A673 (cell line): ENCODE measurements around the gene SSX4B. TPM values are rescaled to one million over a fixed set of nuclear protein-coding genes. Genes with fewer than 3 reads are reported as not detected.
"Not testable (repeated sequence)": the region's sequence is repeated elsewhere in the genome, so short reads cannot be mapped to it uniquely, and the experiment has no call there.

Source experiments
- BruUV-seq: library from RNA; stranded (reverse); fragments of 400-500 nt; replicated peaks from 2 replicates; lab custom pipeline; 2021; lab: Mats Ljungman, UMichigan
- CTCF ChIA-PET: fragments of 300-600 bp; sonication (Branson Sonifier 250); formaldehyde crosslinking; loops from one replicate; lab custom pipeline; 2022; ENCODE audit warnings: antibody characterized with exemption; lab: Charles Lee
- POLR2A ChIA-PET: fragments of 300-600 bp; sonication (Branson Sonifier 250); formaldehyde crosslinking; loops from one replicate; lab custom pipeline; 2022; ENCODE audit warnings: antibody characterized with exemption; ENCODE audit not compliant: low non-redundant PET; lab: Charles Lee
- DNase-seq: peaks from one replicate; pipeline ENCODE4 v3.0.0-alpha.2; 2015; ENCODE audit warnings: low spot score
- H3K27ac ChIP-seq: fragments of 200-600 bp; sonication (generic); 2 replicates; pipeline ENCODE4 v1.5.1; 2016; ENCODE audit warnings: mixed run types, low read depth, mild to moderate bottlenecking, mixed read lengths, antibody characterized with exemption, low read length; ENCODE audit not compliant: poor library complexity, severe bottlenecking
- H3K27me3 ChIP-seq: fragments of 200-600 bp; sonication (generic); replicated peaks from 2 replicates; pipeline ENCODE4 v1.6.1; 2017; ENCODE audit warnings: mixed run types, low read depth, mild to moderate bottlenecking, mixed read lengths, antibody characterized with exemption, low read length; ENCODE audit not compliant: insufficient read depth, poor library complexity
- H3K36me3 ChIP-seq: fragments of 200-600 bp; sonication (generic); 2 replicates; pipeline ENCODE4 v1.6.1; 2016; ENCODE audit warnings: mixed run types, mild to moderate bottlenecking, mixed read lengths, antibody characterized with exemption, low read length; ENCODE audit not compliant: insufficient read depth, poor library complexity, severe bottlenecking
- H3K4me1 ChIP-seq: fragments of 200-600 bp; sonication (generic); 2 replicates; pipeline ENCODE4 v1.6.1; 2017; ENCODE audit warnings: mixed run types, mild to moderate bottlenecking, mixed read lengths, antibody characterized with exemption, low read length; ENCODE audit not compliant: insufficient read depth, poor library complexity, severe bottlenecking
- H3K4me3 ChIP-seq: fragments of 200-600 bp; sonication (generic); 2 replicates; pipeline ENCODE4 v1.5.1; 2016; ENCODE audit warnings: low read depth, mixed run types, mild to moderate bottlenecking, mixed read lengths, low read length; ENCODE audit not compliant: poor library complexity, severe bottlenecking
- H3K9me3 ChIP-seq: fragments of 200-600 bp; sonication (generic); 2 replicates; pipeline ENCODE4 v1.6.1; 2016; ENCODE audit warnings: mixed run types, low read depth, mild to moderate bottlenecking, mixed read lengths, antibody characterized with exemption, low read length; ENCODE audit not compliant: poor library complexity, severe bottlenecking
- EZH2 ChIP-seq: fragments of 200-600 bp; sonication (generic); IDR thresholded peaks from 2 replicates; pipeline ENCODE4 v1.6.1; 2017; ENCODE audit warnings: borderline replicate concordance, low read depth, mild to moderate bottlenecking, mixed read lengths, antibody characterized with exemption, low read length; ENCODE audit not compliant: poor library complexity, severe bottlenecking
- intact Hi-C: fragments of 100-400 bp; cut with micrococcal nuclease; formaldehyde crosslinking; loops from one replicate; pipeline ENCODE4 v1.10.0; 2022; ENCODE audit not compliant: unreplicated experiment
- total RNA-seq: library from RNA; stranded (reverse); gene quantifications from 2 replicates; pipeline ENCODE4 v1.2.3, GENCODE V29; 2021
- TF ChIP-seq, protein P1 (sequence below): fragments of 300-800, 200-600 bp; sonication (generic); conservative IDR thresholded peaks from 2 replicates; pipeline ENCODE4 v1.5.1; 2017; ENCODE audit warnings: low read depth, mild to moderate bottlenecking, antibody characterized with exemption, low read length, moderate library complexity, mixed read lengths

The SSX4B gene
- total RNA-seq, 1 experiment from 2014 or later: not detected

DNA sequence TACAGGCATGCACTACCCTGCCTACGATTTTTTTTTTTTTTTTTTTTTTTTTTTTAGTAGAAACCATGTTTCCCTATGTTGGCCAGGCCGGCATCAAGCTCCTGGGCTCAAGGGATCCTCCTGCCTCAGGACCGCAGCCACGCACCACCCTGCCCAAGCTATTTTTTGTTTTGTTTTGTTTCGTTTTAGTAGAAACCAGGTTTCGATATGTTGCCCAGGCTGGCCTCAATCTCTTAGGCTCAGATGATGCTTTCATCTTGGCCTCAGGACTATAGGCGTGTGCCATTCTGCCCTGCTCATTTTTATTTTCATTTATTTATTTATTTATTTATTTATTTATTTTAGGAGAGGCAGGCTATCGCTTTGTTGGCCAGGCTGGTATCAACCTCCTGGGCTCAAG lies 54.1 kb downstream of the SSX4B start:
- H3K9me3 ChIP-seq: no peaks in the 10 kb centered on the region
- intact Hi-C loops: no loop called here
- POLR2A ChIA-PET: no interaction called here
- H3K36me3 ChIP-seq: no peaks in the 10 kb centered on the region
- BruUV-seq: no TSS peak
- TF ChIP-seq EZH2: no peak
- TF ChIP-seq, protein P1, sequence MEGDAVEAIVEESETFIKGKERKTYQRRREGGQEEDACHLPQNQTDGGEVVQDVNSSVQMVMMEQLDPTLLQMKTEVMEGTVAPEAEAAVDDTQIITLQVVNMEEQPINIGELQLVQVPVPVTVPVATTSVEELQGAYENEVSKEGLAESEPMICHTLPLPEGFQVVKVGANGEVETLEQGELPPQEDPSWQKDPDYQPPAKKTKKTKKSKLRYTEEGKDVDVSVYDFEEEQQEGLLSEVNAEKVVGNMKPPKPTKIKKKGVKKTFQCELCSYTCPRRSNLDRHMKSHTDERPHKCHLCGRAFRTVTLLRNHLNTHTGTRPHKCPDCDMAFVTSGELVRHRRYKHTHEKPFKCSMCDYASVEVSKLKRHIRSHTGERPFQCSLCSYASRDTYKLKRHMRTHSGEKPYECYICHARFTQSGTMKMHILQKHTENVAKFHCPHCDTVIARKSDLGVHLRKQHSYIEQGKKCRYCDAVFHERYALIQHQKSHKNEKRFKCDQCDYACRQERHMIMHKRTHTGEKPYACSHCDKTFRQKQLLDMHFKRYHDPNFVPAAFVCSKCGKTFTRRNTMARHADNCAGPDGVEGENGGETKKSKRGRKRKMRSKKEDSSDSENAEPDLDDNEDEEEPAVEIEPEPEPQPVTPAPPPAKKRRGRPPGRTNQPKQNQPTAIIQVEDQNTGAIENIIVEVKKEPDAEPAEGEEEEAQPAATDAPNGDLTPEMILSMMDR: no peak
- no peak overlapping the region for H3K4me3 ChIP-seq
- H3K4me1 ChIP-seq: no peaks in the 10 kb centered on the region
- CTCF ChIA-PET: no interaction called here
- no peaks in the 10 kb centered on the region for H3K27me3 ChIP-seq
- no peak for DNase-seq
- H3K27ac ChIP-seq: no peak overlapping the region

DNA sequence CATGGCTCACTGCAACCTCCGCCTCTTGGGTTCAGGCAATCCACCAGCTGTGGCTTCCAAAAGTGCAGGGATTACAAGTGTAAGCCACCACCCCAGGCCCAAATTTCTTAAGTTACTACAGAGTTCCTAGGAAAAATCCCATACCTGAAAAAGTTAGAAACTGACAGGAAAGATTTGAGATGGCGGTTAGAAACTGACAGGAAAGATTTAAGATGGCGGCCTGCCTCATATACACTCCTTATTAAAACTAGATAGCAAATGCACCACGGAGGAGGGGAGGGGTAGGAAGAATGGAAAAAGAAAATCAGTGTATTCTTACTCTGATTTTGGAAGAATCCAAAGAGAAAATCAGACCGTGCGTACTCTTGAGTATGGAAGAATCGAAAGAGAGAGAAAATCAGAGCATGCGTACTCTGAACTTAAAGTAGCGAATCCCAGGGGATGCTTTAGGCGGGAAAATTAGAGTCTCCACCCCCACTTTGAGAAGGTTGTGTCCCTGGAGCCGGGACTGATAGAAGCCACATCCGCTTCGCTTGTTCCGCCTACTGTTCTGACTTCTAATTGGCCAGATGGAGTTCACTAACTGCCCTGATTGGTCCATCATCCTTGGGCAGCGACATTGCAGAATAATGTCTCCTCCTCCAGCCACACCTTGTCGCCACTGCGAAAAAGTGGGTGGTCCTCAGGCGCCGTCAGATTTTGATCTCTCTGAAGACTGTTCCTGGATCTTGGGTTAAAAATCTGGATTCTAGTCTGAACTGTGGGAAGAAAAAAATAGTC lies 55.3 kb downstream of the SSX4B start, which contains the start of gene SSX3:
Gene SSX3, minus strand, starts transcription at position 389 of the 780 bp plus-strand sequence. CDS start 1,454 bp downstream, outside the sequence.
- H3K4me1 ChIP-seq, H3K27ac ChIP-seq, BruUV-seq, POLR2A ChIA-PET, H3K4me3 ChIP-seq, H3K27me3 ChIP-seq, H3K9me3 ChIP-seq, H3K36me3 ChIP-seq, intact Hi-C loops, CTCF ChIA-PET, DNase-seq: not testable (repeated sequence)

Other genes starting within 250 kb of the SSX4B start
- gene SSX5, start 215.2 kb downstream of the SSX4B start, total RNA-seq: not detected in 2 replicates
- gene SSX1, start 156.6 kb downstream of the SSX4B start, total RNA-seq: not detected in 2 replicates
- 0.81 and 1.2 TPM in 2 replicates for gene SSX3, start 55.3 kb downstream of the SSX4B start, total RNA-seq
- not detected in 2 replicates for gene SSX4, start 28.4 kb downstream of the SSX4B start, total RNA-seq
- gene SLC38A5, start 58.3 kb upstream of the SSX4B start, total RNA-seq: 98.9 and 112 TPM in 2 replicates
- gene FTSJ1, start 64.2 kb upstream of the SSX4B start, total RNA-seq: 58.3 and 61.3 TPM in 2 replicates
- gene PORCN, start 97.0 kb upstream of the SSX4B start, total RNA-seq: 10.3 and 11.9 TPM in 2 replicates
- gene EBP, start 109.8 kb upstream of the SSX4B start, total RNA-seq: 152 and 155 TPM in 2 replicates
- gene TBC1D25, start 127.8 kb upstream of the SSX4B start, total RNA-seq: 10.8 and 15.0 TPM in 2 replicates
- 259 and 260 TPM in 2 replicates for gene RBM3, start 162.5 kb upstream of the SSX4B start, total RNA-seq
- 48.1 and 58.7 TPM in 2 replicates for gene WDR13, start 185.5 kb upstream of the SSX4B start, total RNA-seq